OCI-LY3 (cell line): ENCODE results near the gene PRUNE2.

Source experiments
- H2AFZ ChIP-seq: fragments of 200-600, 300-600 bp; shearing (Covaris generic); 2 replicates; pipeline ENCODE4 v1.6.0; 2014; ENCODE audit warnings: antibody characterized with exemption, low read depth, low read length
- H3K27ac ChIP-seq: fragments of 200-600, 300-600 bp; sonication (generic); 2 replicates; pipeline ENCODE4 v1.5.1; 2014; ENCODE audit warnings: mild to moderate bottlenecking, low read length, moderate library complexity, mixed read lengths
- H3K27me3 ChIP-seq: fragments of 200-600, 300-600 bp; sonication (generic); 2 replicates; pipeline ENCODE4 v1.6.1; 2014; ENCODE audit warnings: low read depth, low read length, mixed read lengths
- H3K36me3 ChIP-seq: fragments of 200-600, 300-600 bp; sonication (generic); replicated peaks from 2 replicates; pipeline ENCODE3; 2014; ENCODE audit warnings: low read depth, low read length, mixed read lengths
- H3K4me1 ChIP-seq: fragments of 300-600, 200-600 bp; sonication (generic); 2 replicates; pipeline ENCODE4 v1.6.1; 2014; ENCODE audit warnings: low read length, mixed read lengths
- H3K4me2 ChIP-seq: fragments of 200-600, 300-600 bp; sonication (generic); 2 replicates; pipeline ENCODE4 v1.6.1; 2014; ENCODE audit warnings: low read length, mixed read lengths
- H3K4me3 ChIP-seq: fragments of 300-600, 200-600 bp; sonication (generic); 2 replicates; pipeline ENCODE4 v1.5.1; 2014; ENCODE audit warnings: antibody characterized with exemption, mild to moderate bottlenecking, low read length, moderate library complexity
- H3K79me2 ChIP-seq: fragments of 300-600, 200-600 bp; shearing (Covaris generic); 2 replicates; pipeline ENCODE4 v1.6.1; 2014; ENCODE audit warnings: mild to moderate bottlenecking, low read length, mixed read lengths
- H3K9ac ChIP-seq: fragments of 300-600, 200-600 bp; shearing (Covaris generic); 2 replicates; pipeline ENCODE4 v1.6.0; 2014; ENCODE audit warnings: mild to moderate bottlenecking, low read length, moderate library complexity
- H3K9me3 ChIP-seq: fragments of 200-600, 300-600 bp; shearing (Covaris generic); 2 replicates; pipeline ENCODE4 v1.6.1; 2014; ENCODE audit warnings: low read length, mixed read lengths; ENCODE audit not compliant: insufficient read depth
- H4K20me1 ChIP-seq: fragments of 200-600, 300-600 bp; sonication (generic); 2 replicates; pipeline ENCODE4 v1.6.1; 2016; ENCODE audit warnings: low read length, mixed read lengths; ENCODE audit not compliant: insufficient read depth
- CTCF ChIP-seq: fragments of 200-600, 300-600 bp; sonication (generic); IDR thresholded peaks from 2 replicates; pipeline ENCODE4 v1.5.1; 2014; ENCODE audit warnings: antibody characterized with exemption, low read length, low read depth
- EZH2phosphoT487 ChIP-seq: fragments of 200-600 bp; shearing (Covaris generic); IDR thresholded peaks from 2 replicates; pipeline ENCODE4 v1.6.1; 2018; ENCODE audit warnings: antibody characterized with exemption, mixed run types, low read depth

Gene PRUNE2

DNA sequence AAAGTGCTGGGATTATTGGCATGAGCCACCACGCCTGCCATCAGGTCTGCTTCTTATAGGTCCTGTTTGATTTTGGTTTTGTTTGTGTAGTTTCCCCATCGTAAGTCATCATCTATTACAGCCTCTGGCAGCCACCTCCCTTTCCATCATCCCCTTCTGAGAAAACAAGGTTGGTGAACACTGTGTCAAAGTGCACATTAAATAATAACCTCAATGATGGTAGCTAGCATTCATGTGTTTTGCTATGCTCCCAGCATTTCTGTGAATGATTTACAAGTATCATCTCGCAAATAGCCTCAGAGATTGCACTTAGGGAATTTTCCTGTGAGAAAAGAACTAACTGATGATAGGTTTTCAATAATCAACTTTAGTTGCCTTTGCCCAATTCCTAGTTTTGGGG lies 9.9 kb downstream of the PRUNE2 start:
- Histone ChIP-seq H3K27me3 (peaks cover 3% of the 10 kb centered on the region; the same call in 1 of the 2 replicates), H3K9me3 (no peaks in the 10 kb centered on the region), H3K79me2 (no peaks in the 10 kb centered on the region), H3K36me3 (no peaks in the 10 kb centered on the region), H2AFZ (no peak overlapping the region), H4K20me1 (no peaks in the 10 kb centered on the region), H3K4me1 (peaks cover 67% of the 10 kb centered on the region), H3K4me3 (no peak overlapping the region), H3K4me2 (no peak overlapping the region), H3K9ac (no peak overlapping the region), H3K27ac (no peak overlapping the region)
- no peak for TF ChIP-seq EZH2phosphoT487
- TF ChIP-seq CTCF, result no peak

- TF ChIP-seq CTCF (no peak), EZH2phosphoT487 (no peak)
- Histone ChIP-seq H3K27me3 (peaks cover 3% of the 10 kb centered on the region; the same call in 1 of the 2 replicates), H3K36me3 (no peaks in the 10 kb centered on the region), H3K9ac (peak overlapping the region; percentile 28; the same call in 1 of the 2 replicates), H3K4me3 (peak overlapping the region; percentile 18; the same call in 1 of the 2 replicates), H3K4me2 (peak overlapping the region; percentile 60), H3K9me3 (no peaks in the 10 kb centered on the region), H2AFZ (no peak overlapping the region), H3K4me1 (peaks cover 71% of the 10 kb centered on the region), H3K79me2 (no peaks in the 10 kb centered on the region), H4K20me1 (no peaks in the 10 kb centered on the region), H3K27ac (peak overlapping the region; percentile 68)
Observed at GRCh38 chr9:76895186-76895585, 10.7 kb downstream of the PRUNE2 start.

DNA sequence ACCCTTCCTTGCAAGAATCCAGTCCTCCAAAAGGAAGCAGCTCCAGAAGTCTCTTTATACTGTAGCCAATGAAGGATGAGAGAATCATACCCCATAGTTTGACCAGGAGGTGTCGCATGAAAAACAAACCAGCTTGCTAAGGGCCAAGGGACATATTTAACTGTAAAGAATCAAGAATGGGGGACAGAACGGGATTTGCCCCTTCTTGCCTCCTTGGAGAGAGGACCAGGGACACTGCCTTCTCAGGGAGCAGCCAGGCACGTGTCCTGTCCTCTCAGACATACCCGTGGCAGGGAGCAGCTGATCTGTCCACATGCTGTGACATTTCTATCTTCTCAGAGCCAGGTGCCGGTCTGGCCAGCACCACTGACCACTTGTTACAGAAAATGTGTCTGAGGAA lies 11.7 kb downstream of the PRUNE2 start:
- peak overlapping the region; percentile 42 for H3K4me2 ChIP-seq
- TF ChIP-seq EZH2phosphoT487, result no peak
- TF ChIP-seq CTCF, result peak; percentile 58

GRCh38 chr9:76893395-76893932 lies 12.4 kb downstream of the PRUNE2 start:
- Histone ChIP-seq H2AFZ (no peak overlapping the region), H3K4me3 (no peak overlapping the region), H3K9me3 (no peaks in the 10 kb centered on the region), H3K4me1 (peaks cover 71% of the 10 kb centered on the region), H4K20me1 (no peaks in the 10 kb centered on the region), H3K4me2 (no peak overlapping the region), H3K79me2 (no peaks in the 10 kb centered on the region), H3K9ac (no peak overlapping the region), H3K27ac (no peak overlapping the region), H3K36me3 (no peaks in the 10 kb centered on the region), H3K27me3 (no peaks in the 10 kb centered on the region)
- TF ChIP-seq CTCF (no peak), EZH2phosphoT487 (no peak)

More for the DNA sequence above, 11.7 kb downstream of the PRUNE2 start:
- Histone ChIP-seq H3K79me2 (no peaks in the 10 kb centered on the region), H4K20me1 (no peaks in the 10 kb centered on the region), H3K36me3 (no peaks in the 10 kb centered on the region), H3K27me3 (no peaks in the 10 kb centered on the region), H3K4me1 (peaks cover 71% of the 10 kb centered on the region), H2AFZ (peak overlapping the region; percentile 29; the same call in 1 of the 2 replicates), H3K4me3 (no peak overlapping the region), H3K27ac (no peak overlapping the region; the same call in 1 of the 2 replicates), H3K9me3 (no peaks in the 10 kb centered on the region), H3K9ac (no peak overlapping the region)
